ENCODE data around the gene EEF2KMT.
A peak's percentile ranks its signal among the peaks of the same experiment; 100 is the strongest.
"Not testable (repeated sequence)": the region's sequence is repeated elsewhere in the genome, so short reads cannot be mapped to it uniquely, and the experiment has no call there.

The EEF2KMT gene

GRCh38 chr16:5058476-5058875 lies 39.1 kb downstream of the EEF2KMT start:
- peaks cover 23% of the 10 kb centered on the region for H3K27me3 ChIP-seq
- H3K4me1 ChIP-seq, result no peaks in the 10 kb centered on the region
- peak; percentile 54 for TF ChIP-seq CTCF (IDR thresholded peaks at IDR 0.05; ENCODE audit: low read depth, low read length)
- no peaks in the 10 kb centered on the region; the same call in 1 of the 2 replicates for H3K9me3 ChIP-seq
- no peaks in the 10 kb centered on the region for H3K36me3 ChIP-seq
- H3K4me3 ChIP-seq (ENCODE audit: low read depth, low read length), result no peak overlapping the region
- DNase-seq, result peak; percentile 46

GRCh38 chr16:5056352-5056751 lies 41.2 kb downstream of the EEF2KMT start:
- H3K9me3 ChIP-seq, result no peaks in the 10 kb centered on the region
- peak; percentile 71 for TF ChIP-seq CTCF (IDR thresholded peaks at IDR 0.05; ENCODE audit: low read depth, low read length)
- peaks cover 10% of the 10 kb centered on the region for H3K27me3 ChIP-seq
- H3K4me3 ChIP-seq (ENCODE audit: low read depth, low read length), result no peak overlapping the region
- no peaks in the 10 kb centered on the region for H3K36me3 ChIP-seq
- DNase-seq, result peak; percentile 66
- H3K4me1 ChIP-seq, result no peaks in the 10 kb centered on the region

- Histone ChIP-seq H3K27me3 (peaks cover 18% of the 10 kb centered on the region), H3K9me3 (no peaks in the 10 kb centered on the region), H3K4me3 (ENCODE audit: low read depth, low read length) (no peak overlapping the region), H3K4me1 (no peaks in the 10 kb centered on the region), H3K36me3 (no peaks in the 10 kb centered on the region)
- TF ChIP-seq CTCF (IDR thresholded peaks at IDR 0.05; ENCODE audit: low read depth, low read length), result no peak
- no peak for DNase-seq
These were observed 42.4 kb downstream of the EEF2KMT start for GRCh38 chr16:5054876-5055865.

GRCh38 chr16:5046914-5047313 lies 50.7 kb downstream of the EEF2KMT start:
- TF ChIP-seq CTCF (IDR thresholded peaks at IDR 0.05; ENCODE audit: low read depth, low read length), result no peak
- Histone ChIP-seq H3K27me3 (peaks cover 66% of the 10 kb centered on the region), H3K4me1 (no peaks in the 10 kb centered on the region), H3K9me3 (no peaks in the 10 kb centered on the region), H3K4me3 (ENCODE audit: low read depth, low read length) (no peak overlapping the region), H3K36me3 (no peaks in the 10 kb centered on the region)
- no peak for DNase-seq

- Histone ChIP-seq H3K4me3 (ENCODE audit: low read depth, low read length) (no peak overlapping the region), H3K9me3 (no peaks in the 10 kb centered on the region), H3K4me1 (no peaks in the 10 kb centered on the region), H3K27me3 (peaks cover 71% of the 10 kb centered on the region), H3K36me3 (no peaks in the 10 kb centered on the region)
- DNase-seq, result no peak
- no peak for TF ChIP-seq CTCF (IDR thresholded peaks at IDR 0.05; ENCODE audit: low read depth, low read length)
These were observed 52.0 kb downstream of the EEF2KMT start for GRCh38 chr16:5045499-5046115.

- H3K4me3 ChIP-seq (ENCODE audit: low read depth, low read length); H3K9me3 ChIP-seq; H3K4me1 ChIP-seq; DNase-seq; H3K36me3 ChIP-seq: not testable (repeated sequence)
- peaks cover 71% of the 10 kb centered on the region for H3K27me3 ChIP-seq
These were observed 53.0 kb downstream of the EEF2KMT start for GRCh38 chr16:5044581-5044980.

All from BE2C (cell line).